IPS DF 6.9 (cell line): ENCODE measurements around the gene MAML3.
"Not testable (repeated sequence)": the region's sequence is repeated elsewhere in the genome, so short reads cannot be mapped to it uniquely, and the experiment has no call there.

Experiments used
- DNase-seq: peaks from one replicate; pipeline ENCODE4 v3.0.0-alpha.2; 2013; ENCODE audit warnings: low read depth, low spot score
- H3K27ac ChIP-seq: one replicate; pipeline ENCODE4 v1.5.1; 2013; ENCODE audit warnings: low read length, control low read depth
- H3K27me3 ChIP-seq: 2 replicates; pipeline ENCODE4 v1.6.1; 2013; ENCODE audit warnings: mild to moderate bottlenecking, low read length; ENCODE audit not compliant: control insufficient read depth, insufficient read depth
- H3K36me3 ChIP-seq: 2 replicates; pipeline ENCODE4 v1.6.1; 2013; ENCODE audit warnings: low read length; ENCODE audit not compliant: control insufficient read depth, insufficient read depth
- H3K4me1 ChIP-seq: 2 replicates; pipeline ENCODE4 v1.6.1; 2013; ENCODE audit warnings: low read length; ENCODE audit not compliant: control insufficient read depth, insufficient read depth
- H3K4me3 ChIP-seq: 2 replicates; pipeline ENCODE4 v1.5.1; 2013; ENCODE audit warnings: mild to moderate bottlenecking, low read length
- H3K9me3 ChIP-seq: 2 replicates; pipeline ENCODE4 v1.6.1; 2013; ENCODE audit warnings: low read length, inconsistent platforms; ENCODE audit not compliant: control insufficient read depth, insufficient read depth
- WGBS: extraction: QIAGEN DNeasy Blood & Tissue Kit; methylation state at CpG from one replicate; pipeline ENCODE4 v1.1.7; 2013; ENCODE audit warnings: mixed read lengths, missing lambda C conversion rate; ENCODE audit not compliant: insufficient read length, insufficient coverage; 5-methylcytosine and 5-hydroxymethylcytosine counted together

Gene MAML3

DNA sequence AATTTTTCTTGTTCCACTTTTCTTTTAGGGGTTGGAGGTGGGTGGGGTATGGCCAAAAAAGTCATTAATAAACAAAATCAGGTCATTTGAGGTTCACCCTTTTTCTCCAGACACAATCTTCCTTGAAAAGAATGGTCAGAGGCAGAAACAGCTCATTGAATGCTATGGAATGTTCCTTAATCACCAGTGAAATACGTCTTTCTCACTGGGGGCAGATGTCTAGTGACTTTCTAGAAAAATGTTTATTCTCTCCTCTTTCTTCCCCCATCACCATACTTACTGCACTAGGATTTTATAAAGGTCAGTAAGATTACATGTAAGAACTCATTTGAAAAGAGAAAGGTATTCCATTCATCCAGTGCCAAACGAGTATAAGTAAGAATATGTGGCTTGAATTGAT is 443.9 kb downstream of the MAML3 start:
- H3K9me3 ChIP-seq, result no peaks in the 10 kb centered on the region
- H3K27me3 ChIP-seq, result peaks cover 6% of the 10 kb centered on the region; the same call in 1 of the 2 replicates
- no peaks in the 10 kb centered on the region for H3K4me1 ChIP-seq
- DNase-seq, result no peak
- WGBS, result no CpG with 5 or more reads among the region's 2 CpGs
- no peak overlapping the region for H3K27ac ChIP-seq
- no peak overlapping the region for H3K4me3 ChIP-seq
- H3K36me3 ChIP-seq, result no peaks in the 10 kb centered on the region

DNA sequence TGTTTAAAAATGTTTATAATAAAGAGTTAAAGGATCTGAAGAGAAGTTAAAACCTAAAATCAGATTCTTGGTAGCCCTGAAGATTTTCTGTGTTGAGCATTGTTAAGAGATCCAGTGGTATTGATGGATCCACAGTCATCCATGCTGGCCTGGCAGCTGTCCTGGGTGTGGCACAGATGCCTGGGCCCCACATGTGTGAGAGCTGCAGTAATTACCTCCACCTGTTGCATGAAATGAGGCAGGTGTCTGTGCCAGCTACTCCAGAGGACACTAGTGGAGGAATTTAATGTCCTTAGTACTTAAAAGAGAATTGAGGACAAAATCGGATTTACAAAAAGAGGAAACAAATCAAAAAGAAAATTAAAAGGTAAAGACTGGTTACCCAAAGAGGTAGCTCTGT is 444.3 kb downstream of the MAML3 start:
- WGBS, result no CpG with 5 or more reads among the region's 1 CpG
- Histone ChIP-seq H3K27me3 (peaks cover 5% of the 10 kb centered on the region; the same call in 1 of the 2 replicates), H3K36me3 (no peaks in the 10 kb centered on the region), H3K4me1 (no peaks in the 10 kb centered on the region), H3K27ac (no peak overlapping the region), H3K9me3 (no peaks in the 10 kb centered on the region), H3K4me3 (no peak overlapping the region)
- no peak for DNase-seq

DNA sequence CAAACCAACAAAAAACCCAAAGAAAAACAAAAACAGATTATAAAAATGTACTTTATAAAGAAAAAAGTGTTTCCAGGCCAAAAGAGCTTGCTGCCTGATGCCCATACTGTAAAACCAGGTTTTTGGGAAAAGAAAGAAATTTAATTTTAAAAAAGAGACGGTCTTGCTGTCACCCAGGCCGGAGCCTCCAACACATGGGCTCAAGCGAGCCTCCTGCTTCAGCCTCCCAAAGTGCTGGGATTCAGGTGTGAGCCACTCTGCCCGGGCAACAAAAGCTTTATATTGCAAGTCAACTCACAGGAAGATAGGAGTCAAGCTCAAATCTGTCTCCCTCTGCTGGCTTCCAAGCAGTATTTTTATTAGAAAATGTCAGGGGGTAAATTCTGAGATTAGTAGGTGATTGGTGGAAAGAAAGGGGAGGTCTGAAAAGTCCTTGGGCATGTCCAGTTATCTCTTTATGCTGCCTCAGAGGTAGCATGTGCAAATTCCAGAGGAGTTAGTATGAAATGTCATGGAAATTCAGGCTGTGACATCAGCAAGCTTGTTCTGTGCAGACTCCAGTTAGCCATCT is 449.0 kb downstream of the MAML3 start:
- no peaks in the 10 kb centered on the region for H3K36me3 ChIP-seq
- no peak for DNase-seq

DNA sequence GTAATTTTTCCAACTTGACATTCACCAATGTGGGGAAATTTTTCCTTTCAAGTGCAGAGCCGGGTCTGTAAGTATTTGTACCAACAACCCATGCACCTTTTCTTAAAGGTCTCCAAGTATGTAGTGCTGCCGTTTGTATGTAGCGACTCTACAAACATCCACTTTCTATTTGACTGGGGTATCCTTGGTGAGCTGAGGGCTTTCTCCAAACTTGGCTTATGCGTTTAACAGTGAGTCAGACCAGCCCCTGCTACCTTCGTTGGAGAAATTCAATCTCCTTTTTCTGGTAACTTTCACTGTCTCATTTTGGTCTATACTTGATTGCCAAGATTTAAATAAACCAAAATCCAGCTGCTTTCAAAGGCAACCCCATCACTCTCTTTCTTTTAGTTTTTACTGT is 453.4 kb downstream of the MAML3 start:
- no peaks in the 10 kb centered on the region for H3K27me3 ChIP-seq
- no CpG with 5 or more reads among the region's 5 CpGs for WGBS
- no peaks in the 10 kb centered on the region for H3K4me1 ChIP-seq
- H3K27ac ChIP-seq, result no peak overlapping the region
- no peak for DNase-seq
- no peak overlapping the region for H3K4me3 ChIP-seq
- no peaks in the 10 kb centered on the region; the same call in 1 of the 2 replicates for H3K9me3 ChIP-seq
- no peaks in the 10 kb centered on the region for H3K36me3 ChIP-seq

More for the DNA sequence above, 449.0 kb downstream of the MAML3 start:
- H3K4me3 ChIP-seq, result no peak overlapping the region
- no peak overlapping the region for H3K27ac ChIP-seq
- H3K27me3 ChIP-seq, result no peaks in the 10 kb centered on the region
- H3K9me3 ChIP-seq, result no peaks in the 10 kb centered on the region
- no peaks in the 10 kb centered on the region for H3K4me1 ChIP-seq
- WGBS, result no CpG with 5 or more reads among the region's 4 CpGs

DNA sequence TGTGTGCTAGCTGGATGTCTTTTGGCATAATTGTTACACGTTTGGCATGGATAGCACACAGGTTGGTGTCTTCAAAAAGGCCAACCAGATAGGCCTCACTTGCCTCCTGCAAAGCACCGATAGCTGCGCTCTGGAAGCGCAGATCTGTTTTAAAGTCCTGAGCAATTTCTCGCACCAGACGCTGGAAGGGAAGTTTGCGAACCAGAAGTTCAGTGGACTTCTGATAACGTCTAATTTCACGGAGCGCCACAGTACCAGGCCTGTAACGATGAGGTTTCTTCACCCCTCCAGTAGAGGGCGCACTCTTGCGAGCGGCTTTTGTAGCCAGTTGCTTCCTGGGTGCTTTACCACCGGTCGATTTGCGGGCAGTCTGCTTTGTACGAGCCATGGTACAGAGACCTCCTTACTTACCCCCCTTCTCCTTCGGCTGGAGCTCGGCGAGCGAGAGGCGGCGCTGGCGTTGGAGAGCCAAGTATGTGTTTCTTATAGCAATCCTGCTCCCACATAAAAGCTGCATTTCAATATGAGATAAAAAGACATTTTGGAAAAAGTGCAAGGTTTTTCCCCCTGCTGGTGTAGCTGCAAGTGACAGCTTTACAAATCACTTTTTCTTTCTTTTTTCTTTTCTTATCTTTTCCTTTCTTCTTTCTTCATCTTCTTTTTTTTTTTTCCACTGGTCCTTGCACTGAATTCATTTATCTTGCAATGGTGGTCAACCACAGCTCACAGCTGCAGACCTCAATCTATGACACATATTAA is 455.6 kb downstream of the MAML3 start:
- H3K36me3 ChIP-seq, H3K4me1 ChIP-seq, DNase-seq, H3K27me3 ChIP-seq, H3K9me3 ChIP-seq, H3K27ac ChIP-seq, H3K4me3 ChIP-seq: not testable (repeated sequence)
- no CpG with 5 or more reads among the region's 25 CpGs for WGBS

DNA sequence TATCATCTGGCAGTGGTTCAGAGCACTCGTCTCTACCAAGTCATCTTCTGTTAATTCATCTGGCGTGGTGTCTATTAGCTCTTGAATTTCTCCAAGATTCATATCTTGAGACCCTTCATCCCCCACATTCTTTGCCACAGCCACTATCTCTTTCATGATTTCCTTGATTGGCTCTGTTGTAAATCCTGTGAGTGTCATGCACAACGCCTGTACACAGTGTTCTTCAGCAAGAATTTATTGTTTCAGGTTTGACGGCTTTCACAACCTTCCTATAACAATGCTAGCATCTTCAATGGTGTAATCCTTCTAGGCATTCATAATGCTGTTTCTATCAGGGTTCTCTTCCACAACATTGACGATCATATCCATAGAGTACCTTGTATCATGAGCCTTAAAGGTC is 457.5 kb downstream of the MAML3 start:
- no CpG with 5 or more reads among the region's 5 CpGs for WGBS
- Histone ChIP-seq H3K9me3 (no peaks in the 10 kb centered on the region; the same call in 1 of the 2 replicates), H3K4me3 (no peak overlapping the region), H3K27ac (no peak overlapping the region), H3K4me1 (no peaks in the 10 kb centered on the region), H3K36me3 (no peaks in the 10 kb centered on the region), H3K27me3 (no peaks in the 10 kb centered on the region)
- DNase-seq, result no peak

DNA sequence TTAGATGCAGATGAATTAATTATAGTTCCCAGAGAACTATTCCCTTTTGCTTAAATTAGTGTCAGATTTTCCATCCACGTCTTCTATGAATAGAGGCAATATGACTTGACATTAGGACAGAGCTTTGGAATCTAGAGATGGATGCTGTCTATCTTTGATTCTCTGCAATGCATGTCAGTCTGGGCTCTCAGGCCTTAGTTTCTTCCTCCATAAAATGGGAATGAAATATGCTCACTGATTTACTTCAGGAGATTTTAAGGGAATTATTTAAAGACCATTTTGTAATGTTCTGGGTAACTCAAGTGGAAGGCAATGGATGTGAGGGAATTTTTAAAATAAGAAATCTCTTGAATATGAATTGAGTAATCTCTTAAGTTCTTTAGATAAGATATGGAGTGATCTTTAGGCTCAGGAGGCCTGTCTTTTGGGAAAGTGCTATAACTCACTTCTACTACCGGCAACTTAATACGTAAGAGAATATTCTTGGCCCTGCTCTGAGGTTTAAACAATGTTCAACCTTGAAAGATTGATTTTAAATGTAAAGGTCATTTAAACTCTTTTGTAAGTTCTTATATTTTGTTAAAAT is 459.4 kb downstream of the MAML3 start:
- Histone ChIP-seq H3K27me3 (no peaks in the 10 kb centered on the region), H3K4me3 (no peak overlapping the region), H3K27ac (no peak overlapping the region), H3K9me3 (no peaks in the 10 kb centered on the region; the same call in 1 of the 2 replicates), H3K4me1 (no peaks in the 10 kb centered on the region), H3K36me3 (no peaks in the 10 kb centered on the region)
- no CpG with 5 or more reads among the region's 3 CpGs for WGBS
- DNase-seq, result no peak

DNA sequence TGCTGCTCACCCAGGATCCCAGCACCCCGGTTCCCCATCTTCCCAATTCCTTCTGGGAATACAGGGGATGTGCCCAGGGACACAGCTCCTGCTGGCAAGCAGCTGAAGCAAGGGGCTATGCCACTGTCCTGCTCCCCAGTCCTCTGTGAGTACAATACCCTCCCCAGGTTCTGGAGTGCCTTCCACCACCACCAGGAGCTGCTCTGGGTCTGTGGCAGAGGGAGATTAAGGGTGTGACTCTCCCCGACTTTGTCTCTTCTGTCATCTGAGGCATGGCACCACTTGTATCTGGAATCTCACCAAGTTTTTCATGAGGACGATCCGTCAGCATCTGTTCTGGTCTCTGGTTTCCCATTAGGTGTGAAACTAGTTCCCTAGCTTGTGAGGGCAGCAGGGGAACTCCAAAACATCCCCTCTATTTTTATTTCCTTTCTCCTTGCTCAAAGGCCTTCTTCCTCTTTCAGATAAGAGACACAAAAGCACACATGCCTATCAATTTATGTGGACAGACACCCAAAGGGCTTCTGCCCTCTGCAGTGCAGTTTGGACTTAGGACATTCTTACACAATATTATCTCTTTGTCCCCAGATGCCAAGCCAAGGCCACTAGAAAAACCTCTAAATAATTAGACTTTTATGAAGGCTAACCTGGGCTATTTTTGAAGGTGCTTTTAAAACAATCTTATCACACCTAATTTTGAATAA is 461.5 kb downstream of the MAML3 start:
- no peak for DNase-seq
- no peaks in the 10 kb centered on the region for H3K9me3 ChIP-seq
- H3K4me3 ChIP-seq, result no peak overlapping the region
- no peaks in the 10 kb centered on the region for H3K27me3 ChIP-seq
- WGBS, result no CpG with 5 or more reads among the region's 4 CpGs
- no peak overlapping the region for H3K27ac ChIP-seq
- H3K4me1 ChIP-seq, result no peaks in the 10 kb centered on the region
- no peaks in the 10 kb centered on the region for H3K36me3 ChIP-seq

DNA sequence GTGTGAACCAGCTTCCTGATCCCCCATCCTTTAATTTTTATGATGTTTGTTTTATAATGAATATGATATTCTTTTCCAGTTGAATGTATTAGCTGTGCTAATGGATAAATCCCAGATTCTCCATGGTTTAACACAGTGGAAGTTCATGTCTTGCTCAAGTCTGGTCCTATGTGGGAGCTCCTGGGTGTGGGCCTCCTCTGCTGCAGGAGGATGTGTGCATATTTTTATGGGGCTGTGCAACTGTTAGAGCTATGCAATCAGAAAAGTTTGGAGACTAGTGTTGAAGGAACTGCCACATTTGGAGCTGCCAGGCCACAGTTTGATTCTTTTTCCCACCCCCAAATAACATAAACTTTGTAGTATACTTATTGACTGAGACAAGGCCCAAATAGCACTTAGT is 463.6 kb downstream of the MAML3 start:
- Histone ChIP-seq H3K4me1 (no peaks in the 10 kb centered on the region), H3K27ac (no peak overlapping the region), H3K9me3 (no peaks in the 10 kb centered on the region), H3K27me3 (no peaks in the 10 kb centered on the region), H3K36me3 (no peaks in the 10 kb centered on the region), H3K4me3 (no peak overlapping the region)
- DNase-seq, result no peak

DNA sequence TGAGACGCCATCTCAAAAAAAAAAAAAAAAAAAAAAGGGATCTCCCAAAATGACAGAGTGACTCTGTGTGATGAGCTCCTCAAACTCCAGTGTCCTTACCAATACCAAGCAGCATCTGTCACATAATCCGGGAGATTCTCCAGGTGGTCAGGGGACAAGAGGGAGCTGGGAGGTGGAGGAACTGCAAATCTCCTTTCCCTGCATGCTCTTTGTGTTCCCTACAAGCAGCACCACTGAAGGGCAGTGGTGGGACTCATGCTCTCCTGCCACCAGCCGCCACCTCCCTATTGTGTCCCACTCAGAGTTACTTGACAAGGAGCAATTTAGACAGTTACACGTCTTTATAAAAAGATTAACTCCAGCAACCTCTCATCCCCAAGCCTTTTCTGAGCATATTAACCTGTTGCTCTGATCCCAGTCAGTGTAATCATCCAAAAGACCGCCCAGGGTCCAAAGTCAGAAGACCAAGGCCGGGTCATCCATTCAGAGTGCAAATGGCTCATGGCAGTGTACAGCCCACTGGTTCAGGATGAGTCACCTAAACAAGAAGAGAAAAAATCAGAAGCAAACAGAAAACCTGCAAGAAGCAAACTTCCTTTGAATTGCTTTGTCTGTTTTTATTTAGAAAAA is 464.8 kb downstream of the MAML3 start:
- WGBS, result no CpG with 5 or more reads among the region's 6 CpGs
- H3K27me3 ChIP-seq, result no peaks in the 10 kb centered on the region
- H3K27ac ChIP-seq, result no peak overlapping the region
- no peaks in the 10 kb centered on the region for H3K9me3 ChIP-seq
- H3K36me3 ChIP-seq, result no peaks in the 10 kb centered on the region
- no peak for DNase-seq
- no peak overlapping the region for H3K4me3 ChIP-seq
- no peaks in the 10 kb centered on the region for H3K4me1 ChIP-seq
